MM.1S (cell line): ENCODE results near the gene FAM149B1.

Experiments used
- DNase-seq: peaks from one replicate; pipeline ENCODE4 v3.0.0-alpha.2; 2015
- H2AFZ ChIP-seq: fragments of 300-600 bp; sonication (generic); 2 replicates; pipeline ENCODE4 v1.6.0; 2016; ENCODE audit warnings: antibody characterized with exemption, low read length
- H3F3A ChIP-seq: fragments of 300-600 bp; sonication (generic); 2 replicates; pipeline ENCODE4 v1.6.1; 2016; ENCODE audit warnings: mild to moderate bottlenecking, antibody characterized with exemption, low read length, moderate library complexity, mixed read lengths; ENCODE audit not compliant: insufficient read depth
- H3K27ac ChIP-seq: fragments of 300-600 bp; sonication (generic); 2 replicates; pipeline ENCODE4 v1.5.1; 2016; ENCODE audit warnings: mild to moderate bottlenecking, low read length
- H3K27me3 ChIP-seq: fragments of 300-600 bp; sonication (generic); replicated peaks from 2 replicates; pipeline ENCODE4 v1.6.0; 2016; ENCODE audit warnings: low read length; ENCODE audit not compliant: insufficient read depth
- H3K36me3 ChIP-seq: fragments of 300-600 bp; sonication (generic); replicated peaks from 2 replicates; pipeline ENCODE4 v1.6.1; 2016; ENCODE audit warnings: mild to moderate bottlenecking, low read length, mixed read lengths; ENCODE audit not compliant: insufficient read depth
- H3K4me1 ChIP-seq: fragments of 300-600 bp; sonication (generic); 2 replicates; pipeline ENCODE4 v1.6.1; 2016; ENCODE audit warnings: low read length, mixed read lengths
- H3K4me2 ChIP-seq: fragments of 300-600 bp; sonication (generic); 2 replicates; pipeline ENCODE4 v1.6.0; 2016; ENCODE audit warnings: low read depth, low read length
- H3K4me3 ChIP-seq: fragments of 300-600 bp; sonication (generic); 2 replicates; pipeline ENCODE4 v1.5.1; 2016; ENCODE audit warnings: low read length, mixed read lengths
- H3K79me2 ChIP-seq: fragments of 300-600 bp; sonication (generic); 2 replicates; pipeline ENCODE4 v1.6.1; 2016; ENCODE audit warnings: mixed run types, low read length, mixed read lengths
- H3K9ac ChIP-seq: fragments of 300-600 bp; sonication (generic); 2 replicates; pipeline ENCODE4 v1.6.1; 2016; ENCODE audit warnings: low read length, mixed read lengths
- H3K9me2 ChIP-seq: fragments of 300-600 bp; sonication (generic); replicated peaks from 2 replicates; pipeline ENCODE4 v1.6.1; 2016; ENCODE audit warnings: mild to moderate bottlenecking, low read length, mixed read lengths; ENCODE audit not compliant: insufficient read depth
- H3K9me3 ChIP-seq: fragments of 300-600 bp; sonication (generic); replicated peaks from 2 replicates; pipeline ENCODE4 v1.6.1; 2016; ENCODE audit warnings: mild to moderate bottlenecking, low read length, mixed read lengths; ENCODE audit not compliant: insufficient read depth
- H4K20me1 ChIP-seq: fragments of 300-600 bp; sonication (generic); 2 replicates; pipeline ENCODE4 v1.6.1; 2016; ENCODE audit warnings: mild to moderate bottlenecking, low read length, moderate library complexity, mixed read lengths; ENCODE audit not compliant: insufficient read depth
- CTCF ChIP-seq: fragments of 300-600 bp; sonication (generic); IDR thresholded peaks from 2 replicates; pipeline ENCODE4 v1.5.1; 2016; ENCODE audit warnings: antibody characterized with exemption, low read length, mixed read lengths
- EZH2 ChIP-seq: fragments of 300-600 bp; sonication (generic); optimal IDR thresholded peaks from 2 replicates; pipeline ENCODE3; 2017; ENCODE audit warnings: low read depth, mild to moderate bottlenecking, antibody characterized with exemption, low read length, mixed read lengths
- EZH2phosphoT487 ChIP-seq: fragments of 300-600 bp; sonication (generic); IDR thresholded peaks from 2 replicates; pipeline ENCODE4 v1.6.1; 2018; ENCODE audit warnings: antibody characterized with exemption, low read length

FAM149B1 gene

GRCh38 chr10:73167783-73168464 is at the start of gene FAM149B1, which contains the start of gene ECD:
TSS of gene FAM149B1 (plus strand) at chr10:73168119. CDS start at chr10:73168340, 221 bp downstream.
TSS of gene ECD (minus strand) at chr10:73168008. CDS start at chr10:73163937, 4,071 bp downstream.
- Histone ChIP-seq H3K4me1 (peaks cover 4% of the 10 kb centered on the region; the same call in 1 of the 2 replicates), H3K9ac (peak within 1 kb of the TSS; percentile 79), H3F3A (peaks cover 13% of the 10 kb centered on the region; the same call in 1 of the 2 replicates), H3K9me2 (no peaks in the 10 kb centered on the region), H3K36me3 (no peaks in the 10 kb centered on the region; the same call in 1 of the 2 replicates), H3K27ac (peak within 1 kb of the TSS; percentile 82), H3K27me3 (no peaks in the 10 kb centered on the region), H2AFZ (peak within 1 kb of the TSS; percentile 88), H3K9me3 (no peaks in the 10 kb centered on the region), H3K4me3 (peak within 1 kb of the TSS; percentile 94), H3K79me2 (peaks cover 40% of the 10 kb centered on the region), H3K4me2 (peak within 1 kb of the TSS; percentile 90), H4K20me1 (no peaks in the 10 kb centered on the region)
- peak; percentile 94 for DNase-seq
- TF ChIP-seq CTCF: 0 out of 2 replicates have a peak, but pooled peaks have one; percentile 3
- TF ChIP-seq EZH2phosphoT487: no peak
- no peak for TF ChIP-seq EZH2

GRCh38 chr10:73119457-73119856 is 48.5 kb upstream of the FAM149B1 start:
- Histone ChIP-seq H3K9me2 (no peaks in the 10 kb centered on the region), H3K27ac (peak overlapping the region; percentile 93; the same call in 1 of the 2 replicates), H3K4me3 (no peak overlapping the region), H3K27me3 (no peaks in the 10 kb centered on the region), H2AFZ (no peak overlapping the region), H3K4me2 (no peak overlapping the region), H3K9me3 (no peaks in the 10 kb centered on the region), H3K9ac (no peak overlapping the region), H3K36me3 (no peaks in the 10 kb centered on the region), H3F3A (peaks cover 20% of the 10 kb centered on the region), H3K4me1 (peaks cover 20% of the 10 kb centered on the region), H4K20me1 (no peaks in the 10 kb centered on the region), H3K79me2 (no peaks in the 10 kb centered on the region)
- TF ChIP-seq EZH2 (no peak), EZH2phosphoT487 (no peak), CTCF (no peak)
- DNase-seq: no peak

GRCh38 chr10:73119952-73120351 is 48.0 kb upstream of the FAM149B1 start:
- Histone ChIP-seq H3K9ac (no peak overlapping the region), H3K4me3 (no peak overlapping the region), H3K79me2 (no peaks in the 10 kb centered on the region), H3K4me1 (peaks cover 20% of the 10 kb centered on the region), H3K27me3 (no peaks in the 10 kb centered on the region), H3F3A (peaks cover 20% of the 10 kb centered on the region), H2AFZ (no peak overlapping the region), H3K4me2 (no peak overlapping the region), H3K9me2 (no peaks in the 10 kb centered on the region), H3K27ac (no peak overlapping the region), H4K20me1 (no peaks in the 10 kb centered on the region), H3K9me3 (no peaks in the 10 kb centered on the region), H3K36me3 (no peaks in the 10 kb centered on the region)
- no peak for TF ChIP-seq EZH2phosphoT487
- TF ChIP-seq EZH2: no peak
- no peak for TF ChIP-seq CTCF
- DNase-seq: no peak
